GM19395 (cell line): ENCODE results near the gene CNNM2.
"Not testable (repeated sequence)": the region's sequence is repeated elsewhere in the genome, so short reads cannot be mapped to it uniquely, and the experiment has no call there.

ENCODE experiments used
- ATAC-seq: cut with Tn5 transposase; IDR thresholded peaks from one replicate; pipeline ENCODE4 v1.9.1; 2021; ENCODE audit warnings: mild to moderate bottlenecking, moderate library complexity; ENCODE audit not compliant: unreplicated experiment

Gene CNNM2

DNA sequence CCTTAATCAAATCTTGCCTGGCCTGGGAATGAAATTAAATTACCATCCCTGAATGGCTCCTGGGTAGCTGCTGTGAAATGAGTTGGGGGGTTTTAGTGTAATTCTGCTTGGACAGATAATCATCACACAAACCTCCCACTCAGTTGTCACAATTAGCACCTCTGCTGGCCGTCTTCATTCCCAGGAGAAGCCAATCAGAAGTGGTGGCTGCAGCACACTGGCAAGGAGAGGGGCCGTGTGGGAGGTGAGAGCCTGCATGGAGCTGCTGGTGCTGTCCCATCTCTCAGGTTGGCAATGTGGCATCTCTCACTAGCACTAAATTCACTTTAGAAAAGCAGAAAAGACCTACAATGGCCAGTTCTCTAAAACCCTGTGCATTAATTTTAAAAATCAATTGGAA is 182.5 kb downstream of the CNNM2 start:
- ATAC-seq: no peak

DNA sequence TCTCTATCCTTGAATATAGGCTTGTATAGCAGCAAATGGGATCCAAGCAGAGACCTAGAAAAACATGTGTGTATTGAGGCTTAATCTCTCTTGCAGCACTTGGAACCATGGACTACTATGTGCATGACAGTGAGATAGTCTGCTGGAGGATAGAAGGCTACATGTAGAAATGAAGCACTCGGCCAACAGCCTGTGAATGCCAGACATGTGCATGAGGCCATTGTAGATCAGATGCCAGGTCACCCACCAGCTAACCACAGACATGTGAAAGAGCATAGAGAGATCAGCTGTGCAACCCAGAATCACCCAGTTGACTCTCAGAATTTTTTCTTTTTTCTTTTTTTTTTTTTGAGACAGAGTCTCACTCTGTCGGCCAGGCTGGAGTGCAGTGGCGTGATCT is 184.1 kb downstream of the CNNM2 start:
- ATAC-seq: no peak

GRCh38 chr10:103103989-103104388 is 185.9 kb downstream of the CNNM2 start:
- no peak for ATAC-seq

GRCh38 chr10:103104721-103105120 is 186.6 kb downstream of the CNNM2 start:
- no peak for ATAC-seq

DNA sequence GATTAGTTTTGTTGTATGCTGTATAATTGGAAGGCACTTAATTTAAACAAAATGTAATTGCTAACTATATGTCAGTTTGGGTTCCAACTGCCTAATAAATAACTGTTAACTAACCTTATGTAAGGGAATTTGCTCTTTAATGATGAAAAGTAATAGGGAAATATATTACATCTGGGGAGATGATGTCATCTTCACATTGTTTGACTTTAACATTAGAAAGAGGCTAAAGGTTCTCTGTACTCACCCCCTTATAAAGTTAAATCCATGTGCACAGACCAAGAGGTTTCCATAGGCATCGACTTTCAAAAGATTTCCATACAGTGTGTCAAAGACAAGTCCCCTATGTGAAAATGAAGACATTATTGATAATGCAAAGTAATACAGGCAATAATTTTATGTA is 187.4 kb downstream of the CNNM2 start:
- no peak for ATAC-seq

GRCh38 chr10:103106539-103106938 is 188.4 kb downstream of the CNNM2 start:
- ATAC-seq: no peak

GRCh38 chr10:103109821-103110220 is 191.7 kb downstream of the CNNM2 start:
- no peak for ATAC-seq

DNA sequence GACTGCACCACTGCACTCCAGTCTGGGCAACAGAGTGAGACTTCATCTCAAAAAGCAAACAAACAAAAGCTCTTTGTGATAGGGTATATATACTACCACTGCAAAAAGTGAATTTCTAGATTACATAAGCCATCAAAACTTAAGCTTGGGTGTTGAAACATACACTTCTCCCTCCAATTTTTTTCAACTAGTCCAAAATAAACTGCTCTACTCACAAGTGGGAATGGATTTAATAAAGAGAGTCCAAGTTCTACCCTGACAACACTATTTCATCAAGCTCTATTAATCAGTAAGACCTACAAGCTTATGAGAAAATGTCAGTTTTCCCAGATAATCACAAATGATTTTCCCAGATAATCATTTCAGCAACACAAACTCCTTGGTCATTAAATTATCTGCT is 192.3 kb downstream of the CNNM2 start:
- no peak for ATAC-seq

DNA sequence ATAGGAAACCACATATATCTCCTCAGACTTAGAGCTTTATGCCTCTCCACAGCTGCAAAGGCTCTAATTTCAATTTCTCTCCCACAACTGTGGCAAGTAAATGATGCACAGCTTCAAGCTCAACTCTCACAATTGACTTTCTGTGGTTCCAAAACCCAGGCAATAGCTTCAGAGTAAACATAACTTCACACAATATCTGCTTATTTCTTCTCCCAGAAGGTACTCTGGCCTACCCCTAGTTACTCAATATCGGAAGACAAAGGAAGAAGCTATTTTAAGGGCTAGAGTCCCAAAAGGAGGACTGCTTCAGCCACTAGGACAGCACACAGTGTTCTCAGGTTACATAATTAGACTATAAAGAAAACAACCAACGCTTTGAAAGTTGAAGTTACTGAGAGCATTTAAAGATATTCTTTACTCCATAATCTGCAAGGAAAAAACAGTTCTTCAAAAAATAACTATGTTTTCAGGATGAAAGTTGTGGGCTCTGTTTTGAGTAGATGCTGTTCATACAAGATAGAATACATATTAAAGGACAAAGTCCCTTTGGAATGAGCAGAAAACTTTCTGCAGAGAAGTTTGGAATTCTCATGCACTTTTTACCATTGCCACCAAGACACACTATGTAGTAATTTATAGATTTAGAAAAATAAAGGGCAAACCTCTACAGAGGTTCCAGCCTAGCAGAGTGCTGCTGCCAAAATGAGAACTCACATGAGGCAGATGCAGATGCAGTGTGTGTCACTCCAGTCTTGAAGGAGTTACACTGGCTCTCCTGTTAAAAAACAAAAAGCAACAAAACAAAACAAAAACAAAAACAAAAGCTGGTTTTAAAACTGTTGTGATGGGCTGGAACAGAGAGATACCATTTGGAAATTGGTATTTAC is 193.2 kb downstream of the CNNM2 start:
- ATAC-seq: peak; percentile 76

GRCh38 chr10:103111918-103112877 is 194.1 kb downstream of the CNNM2 start:
- ATAC-seq: peak; percentile 65

- no peak for ATAC-seq
Measured at GRCh38 chr10:103114876-103115275, 196.8 kb downstream of the CNNM2 start.

- no peak for ATAC-seq
Measured at GRCh38 chr10:103117247-103117646, 199.2 kb downstream of the CNNM2 start.

- no peak for ATAC-seq
Measured at GRCh38 chr10:103120546-103120945, 202.5 kb downstream of the CNNM2 start.

DNA sequence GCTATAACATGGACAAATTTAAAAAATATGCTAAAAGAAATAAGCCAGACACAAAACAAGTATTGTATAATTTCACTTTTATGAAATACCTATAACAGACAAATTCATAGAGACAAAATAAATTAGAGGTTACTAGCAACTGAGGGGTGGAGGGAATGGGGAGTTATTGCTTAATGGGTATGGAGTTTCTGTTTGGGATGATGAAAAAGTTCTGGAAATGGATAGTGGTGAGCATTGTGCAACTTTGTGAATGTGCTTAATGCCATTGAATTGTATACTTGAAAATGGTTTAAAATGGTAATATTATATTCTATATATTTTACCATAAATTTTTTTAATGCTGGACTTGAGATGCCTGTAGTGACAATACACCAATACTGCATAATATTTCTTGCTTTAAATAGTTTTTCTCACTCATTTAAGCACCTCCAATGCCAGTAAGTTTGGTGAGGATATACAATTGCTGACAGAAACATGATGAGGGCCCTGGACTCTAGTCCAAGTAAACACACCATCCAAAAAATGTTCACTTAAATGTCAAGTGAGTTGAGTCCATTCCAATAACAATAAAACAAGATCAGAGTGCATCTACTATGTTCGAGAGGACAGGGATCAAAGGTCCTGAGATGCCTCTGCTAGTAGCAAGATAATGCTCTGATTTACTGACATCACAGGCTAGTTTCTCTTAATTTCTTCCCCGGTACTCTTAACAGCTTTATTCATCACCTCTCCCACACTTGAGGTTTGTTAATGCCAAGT is 203.1 kb downstream of the CNNM2 start:
- ATAC-seq: no peak

DNA sequence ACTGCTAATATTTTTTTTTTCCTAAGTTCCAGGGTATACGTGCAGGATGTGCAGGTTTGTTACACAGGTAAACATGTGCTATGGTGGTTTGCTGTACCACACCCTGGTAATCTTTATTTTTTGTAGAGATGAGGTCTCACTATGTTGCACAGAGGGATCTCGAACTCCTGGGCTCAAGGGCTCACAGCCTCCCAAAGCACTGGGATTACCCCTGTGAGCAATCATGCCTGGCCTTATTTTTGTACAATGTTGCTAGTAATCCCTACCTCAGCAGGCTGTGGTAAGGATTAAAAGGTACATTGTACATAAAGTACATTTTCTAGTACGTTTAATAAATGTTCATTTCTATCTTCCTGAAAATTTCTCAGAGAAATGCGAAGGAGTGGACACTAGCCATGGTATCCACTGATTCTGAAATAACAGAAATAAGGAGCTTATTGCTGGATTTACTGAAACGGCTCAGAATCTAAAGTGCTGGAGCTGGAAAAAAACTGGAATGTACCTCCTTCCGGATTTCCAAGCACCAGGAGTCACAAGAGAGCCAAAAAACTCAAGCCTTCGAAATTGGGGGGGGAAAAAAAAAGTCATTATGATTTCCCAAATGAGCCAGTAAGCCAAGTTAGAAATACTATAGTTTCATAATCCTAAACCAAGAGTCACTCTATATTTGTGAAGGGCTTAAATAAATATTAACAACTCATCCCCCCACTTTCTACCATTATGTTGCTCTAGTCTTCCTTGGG is 205.4 kb downstream of the CNNM2 start:
- no peak for ATAC-seq

GRCh38 chr10:103124420-103125096 is 206.5 kb downstream of the CNNM2 start:
- no peak for ATAC-seq

DNA sequence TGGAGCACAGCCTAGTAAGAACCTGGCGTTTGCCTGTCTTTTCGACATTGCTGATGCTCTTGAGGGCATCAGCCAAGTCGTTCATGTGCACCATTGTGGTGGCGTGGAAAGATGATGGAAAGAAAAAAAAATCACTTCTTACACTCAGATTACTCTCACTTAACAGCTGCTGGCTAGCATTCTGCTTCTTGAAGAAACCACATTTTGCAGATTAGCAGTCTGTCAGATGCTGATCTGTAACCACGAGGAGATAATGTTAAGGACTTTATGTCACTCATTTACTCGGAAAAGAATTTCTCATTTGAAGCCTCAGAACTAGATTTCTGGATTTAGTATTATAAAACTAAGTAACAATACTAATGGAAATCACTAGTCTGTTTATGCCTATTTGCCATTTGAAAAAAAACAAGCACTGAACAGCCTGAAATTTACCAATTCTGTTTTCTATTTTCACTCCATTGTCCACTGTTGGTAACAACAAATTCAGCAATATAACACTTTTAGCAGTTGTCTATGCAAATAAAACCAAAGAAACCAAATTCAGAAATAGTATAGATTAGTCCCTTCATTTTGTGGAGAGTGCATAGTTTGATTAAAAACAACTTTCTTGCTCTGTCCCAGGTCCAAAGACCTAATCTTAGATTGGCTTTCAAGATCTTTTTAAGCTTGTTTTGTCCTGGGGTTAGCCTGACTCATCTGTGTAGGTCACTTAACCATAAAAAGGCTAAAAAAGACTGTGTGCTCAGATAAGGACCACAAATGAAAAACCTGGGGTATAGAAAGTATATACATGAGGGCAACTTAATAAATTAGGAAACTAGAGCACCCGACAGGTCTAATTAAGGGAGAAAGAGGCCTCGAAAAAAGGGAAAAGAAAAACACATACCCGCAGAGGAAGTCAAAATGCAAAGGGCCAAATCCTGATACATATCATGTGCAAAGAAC is 207.5 kb downstream of the CNNM2 start:
- peak; percentile 90 for ATAC-seq

- ATAC-seq: no peak
Measured at GRCh38 chr10:103127241-103127640, 209.1 kb downstream of the CNNM2 start.

- ATAC-seq: not testable (repeated sequence)
Measured at GRCh38 chr10:103130180-103130579, 212.1 kb downstream of the CNNM2 start.
